Fibroblast of lung (primary cell): ENCODE data around the gene KDM7A. TPM values are rescaled to one million over a fixed set of nuclear protein-coding genes. Genes with fewer than 3 reads are reported as not detected.

Source experiments
- DNase-seq, 2 donors: peaks; one replicate each; pipeline versions ENCODE4 v3.0.0 to v3.0.0-alpha.2; 2010; ENCODE audit warnings: low read depth in 2 of 2
- H2AFZ ChIP-seq: 2 replicates; pipeline ENCODE4 v1.5.1; 2012; ENCODE audit warnings: low read length, control low read depth, inconsistent platforms
- H3K27ac ChIP-seq: 2 replicates; pipeline ENCODE4 v1.5.1; 2011; ENCODE audit warnings: low read length, control low read depth; ENCODE audit not compliant: insufficient read depth
- H3K27me3 ChIP-seq: 2 replicates; pipeline ENCODE4 v1.5.1; 2011; ENCODE audit warnings: mild to moderate bottlenecking, low read length; ENCODE audit not compliant: control insufficient read depth, insufficient read depth
- H3K36me3 ChIP-seq: 2 replicates; pipeline ENCODE4 v1.5.1; 2011; ENCODE audit warnings: low read length; ENCODE audit not compliant: control insufficient read depth, insufficient read depth
- H3K4me1 ChIP-seq: 2 replicates; pipeline ENCODE4 v1.5.1; 2011; ENCODE audit warnings: low read length; ENCODE audit not compliant: control insufficient read depth, insufficient read depth; ENCODE audit errors: extremely low read depth
- H3K4me2 ChIP-seq: 2 replicates; pipeline ENCODE4 v1.5.1; 2011; ENCODE audit warnings: low read length, control low read depth; ENCODE audit not compliant: insufficient read depth; ENCODE audit errors: extremely low read depth
- H3K4me3 ChIP-seq, 4 experiments: fragments of 200-600 bp in 1 of 4; sonication (generic) in 1 of 4; replicated peaks in 1 of 4; 2 replicates each; pipeline ENCODE4 v1.5.1; 2011 to 2016; ENCODE audit warnings: low read length in 4 of 4, low read depth in 3 of 4, mild to moderate bottlenecking in 3 of 4, control low read depth in 2 of 4, inconsistent platforms in 1 of 4, mixed read lengths in 1 of 4; ENCODE audit not compliant: insufficient read depth in 1 of 4; ENCODE audit errors: control extremely low read depth in 1 of 4
- H3K79me2 ChIP-seq: 2 replicates; pipeline ENCODE4 v1.5.1; 2012; ENCODE audit warnings: mild to moderate bottlenecking, low read length, inconsistent platforms; ENCODE audit not compliant: control insufficient read depth, insufficient read depth
- H3K9ac ChIP-seq: 2 replicates; pipeline ENCODE4 v1.5.1; 2011; ENCODE audit warnings: mild to moderate bottlenecking, low read length, control low read depth; ENCODE audit not compliant: insufficient read depth
- H3K9me3 ChIP-seq: 2 replicates; pipeline ENCODE4 v1.5.1; 2012; ENCODE audit warnings: low read depth, low read length; ENCODE audit not compliant: control insufficient read depth, insufficient read depth
- H4K20me1 ChIP-seq: 2 replicates; pipeline ENCODE4 v1.5.1; 2011; ENCODE audit warnings: low read length; ENCODE audit not compliant: control insufficient read depth, insufficient read depth; ENCODE audit errors: extremely low read depth
- EZH2 ChIP-seq: IDR thresholded peaks from 2 replicates; pipeline ENCODE4 v1.5.1; 2012; ENCODE audit warnings: low read length, control low read depth, mild to moderate bottlenecking; ENCODE audit errors: missing control alignments
- polyA plus RNA-seq, 2 donors: library from polyadenylated mRNA; depleted of rRNA in 1 of 2; stranded (reverse) in 1 of 2; unstranded in 1 of 2; fragments of >200 nt; gene quantifications; 2 replicates each; pipeline ENCODE4 v1.2.1, GENCODE V29; 2011 to 2012; ENCODE audit warnings: missing spikeins in 1 of 2
- total RNA-seq: library from RNA; depleted of rRNA; stranded (reverse); fragments of >200 nt; gene quantifications from 2 replicates; pipeline ENCODE4 v1.2.1, GENCODE V29; 2014
- TF ChIP-seq, protein P1 (sequence below), 2 donors: IDR thresholded peaks in 1 of 2; conservative IDR thresholded peaks in 1 of 2; 1 replicate in 1 of 2; 2 replicates in 1 of 2; pipeline ENCODE4 v1.5.1; 2011 to 2012; ENCODE audit warnings: low read length in 2 of 2, control low read depth in 1 of 2, inconsistent platforms in 1 of 2, low read depth in 1 of 2, mild to moderate bottlenecking in 1 of 2

Gene KDM7A
- total and polyA plus RNA-seq, 2 donors (not counting 1 experiment from before 2014, with no cell fraction given) = 1.9 to 4.8 TPM

DNA sequence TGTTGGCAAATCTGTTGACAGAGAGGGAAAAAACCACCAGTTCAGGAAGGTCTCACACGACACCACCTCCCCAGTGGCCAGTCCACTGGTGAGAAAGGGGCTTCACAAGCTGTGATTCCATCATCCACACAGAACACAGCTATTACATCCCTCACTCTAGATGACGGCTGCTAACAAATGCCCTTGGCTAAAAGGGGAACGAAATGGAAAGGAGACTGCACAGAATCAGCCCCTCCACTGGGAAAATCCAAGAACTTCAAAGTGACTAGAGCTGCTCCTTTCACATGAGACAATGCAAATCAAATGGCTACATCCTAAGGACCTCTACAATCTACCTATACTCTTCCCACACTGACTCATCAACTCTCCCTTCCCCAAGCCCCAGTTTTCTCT lies 119.6 kb downstream of the KDM7A start:
- no peaks in the 10 kb centered on the region for H4K20me1 ChIP-seq
- H3K4me1 ChIP-seq = peaks cover 25% of the 10 kb centered on the region
- no peaks in the 10 kb centered on the region for H3K36me3 ChIP-seq
- H3K9me3 ChIP-seq = no peaks in the 10 kb centered on the region
- H3K27me3 ChIP-seq = no peaks in the 10 kb centered on the region
- no peak overlapping the region for H3K27ac ChIP-seq
- H3K9ac ChIP-seq = no peak overlapping the region
- H3K4me3 ChIP-seq = no peak overlapping the region
- no peaks in the 10 kb centered on the region for H3K79me2 ChIP-seq
- H3K4me2 ChIP-seq = no peak overlapping the region
- H2AFZ ChIP-seq = no peak overlapping the region
- no peak for TF ChIP-seq EZH2
- TF ChIP-seq, protein P1, sequence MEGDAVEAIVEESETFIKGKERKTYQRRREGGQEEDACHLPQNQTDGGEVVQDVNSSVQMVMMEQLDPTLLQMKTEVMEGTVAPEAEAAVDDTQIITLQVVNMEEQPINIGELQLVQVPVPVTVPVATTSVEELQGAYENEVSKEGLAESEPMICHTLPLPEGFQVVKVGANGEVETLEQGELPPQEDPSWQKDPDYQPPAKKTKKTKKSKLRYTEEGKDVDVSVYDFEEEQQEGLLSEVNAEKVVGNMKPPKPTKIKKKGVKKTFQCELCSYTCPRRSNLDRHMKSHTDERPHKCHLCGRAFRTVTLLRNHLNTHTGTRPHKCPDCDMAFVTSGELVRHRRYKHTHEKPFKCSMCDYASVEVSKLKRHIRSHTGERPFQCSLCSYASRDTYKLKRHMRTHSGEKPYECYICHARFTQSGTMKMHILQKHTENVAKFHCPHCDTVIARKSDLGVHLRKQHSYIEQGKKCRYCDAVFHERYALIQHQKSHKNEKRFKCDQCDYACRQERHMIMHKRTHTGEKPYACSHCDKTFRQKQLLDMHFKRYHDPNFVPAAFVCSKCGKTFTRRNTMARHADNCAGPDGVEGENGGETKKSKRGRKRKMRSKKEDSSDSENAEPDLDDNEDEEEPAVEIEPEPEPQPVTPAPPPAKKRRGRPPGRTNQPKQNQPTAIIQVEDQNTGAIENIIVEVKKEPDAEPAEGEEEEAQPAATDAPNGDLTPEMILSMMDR (conservative IDR thresholded peaks at IDR 0.05 in 1 of 2, IDR thresholded peaks at IDR 0.05 in 1 of 2; ENCODE audit: low read depth in 1 of 2, low read length in 2 of 2) = no peak
- no peak for DNase-seq

DNA sequence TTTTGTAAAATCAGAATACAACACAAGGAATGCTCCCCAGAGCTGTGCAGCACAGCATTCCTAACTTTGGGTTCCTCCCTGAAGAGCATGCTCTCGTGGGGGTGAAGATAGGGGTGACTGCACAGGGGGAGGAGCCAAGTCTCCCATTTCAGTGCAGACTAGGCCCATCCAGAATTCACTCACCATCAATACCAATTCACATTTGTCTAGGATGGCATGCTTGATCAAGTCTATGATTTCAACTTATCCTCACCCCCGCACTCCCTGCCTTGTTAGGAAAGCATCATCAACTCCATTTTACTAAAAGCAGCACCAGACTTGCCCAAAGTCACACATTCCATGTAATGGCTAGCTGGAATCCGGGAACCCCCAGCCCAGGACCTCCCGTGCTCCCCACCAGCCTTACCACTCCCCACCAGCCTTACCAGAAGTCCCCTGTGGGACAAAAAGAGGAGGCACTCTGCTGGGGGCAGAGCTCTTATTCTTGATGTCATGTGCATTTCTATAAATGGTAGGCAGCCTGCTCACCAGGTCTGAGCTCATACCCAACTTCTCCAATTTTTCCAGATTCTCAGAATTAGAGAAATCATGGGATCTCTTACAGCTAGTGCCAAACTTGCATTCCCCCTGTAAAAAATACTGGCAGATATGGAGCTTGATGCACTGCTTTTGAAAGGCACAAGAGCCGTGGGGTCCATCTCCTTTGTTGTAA lies 120.2 kb downstream of the KDM7A start:
- Histone ChIP-seq H2AFZ (no peak overlapping the region), H3K27ac (no peak overlapping the region), H3K79me2 (no peaks in the 10 kb centered on the region), H4K20me1 (no peaks in the 10 kb centered on the region), H3K9ac (no peak overlapping the region), H3K9me3 (no peaks in the 10 kb centered on the region), H3K4me3 (no peak overlapping the region), H3K4me2 (no peak overlapping the region), H3K4me1 (peaks cover 24% of the 10 kb centered on the region), H3K36me3 (no peaks in the 10 kb centered on the region), H3K27me3 (no peaks in the 10 kb centered on the region)
- TF ChIP-seq, protein P1 (conservative IDR thresholded peaks at IDR 0.05 in 1 of 2, IDR thresholded peaks at IDR 0.05 in 1 of 2; ENCODE audit: low read depth in 1 of 2, low read length in 2 of 2) = no peak
- no peak for TF ChIP-seq EZH2
- DNase-seq = no peak

DNA sequence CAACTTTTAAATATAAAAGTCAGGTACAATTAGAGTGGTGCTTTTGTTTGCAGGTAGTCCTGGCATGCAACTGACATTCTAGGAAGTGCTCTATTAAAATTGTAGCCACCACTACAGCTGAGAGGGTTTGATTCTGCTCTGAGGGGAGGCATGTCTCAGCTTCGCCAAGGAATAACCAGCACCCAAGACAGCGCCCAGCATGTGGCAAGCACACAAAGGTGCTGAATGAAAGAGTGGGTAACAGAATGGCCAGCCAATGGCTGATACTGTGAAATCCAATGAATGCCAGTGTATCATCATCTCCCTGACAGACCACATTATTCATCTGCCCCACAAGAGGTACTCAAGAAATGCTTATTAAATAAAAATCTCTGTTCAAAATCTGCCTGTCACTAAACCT lies 121.0 kb downstream of the KDM7A start:
- no peak overlapping the region for H2AFZ ChIP-seq
- H3K9me3 ChIP-seq = no peaks in the 10 kb centered on the region
- H3K4me2 ChIP-seq = no peak overlapping the region
- no peak overlapping the region for H3K27ac ChIP-seq
- no peak overlapping the region for H3K9ac ChIP-seq
- no peaks in the 10 kb centered on the region for H3K79me2 ChIP-seq
- no peaks in the 10 kb centered on the region for H3K36me3 ChIP-seq
- peaks cover 18% of the 10 kb centered on the region for H3K4me1 ChIP-seq
- no peak overlapping the region for H3K4me3 ChIP-seq
- DNase-seq = no peak
- H4K20me1 ChIP-seq = no peaks in the 10 kb centered on the region
- no peaks in the 10 kb centered on the region for H3K27me3 ChIP-seq
- TF ChIP-seq, protein P1 (conservative IDR thresholded peaks at IDR 0.05 in 1 of 2, IDR thresholded peaks at IDR 0.05 in 1 of 2; ENCODE audit: low read depth in 1 of 2, low read length in 2 of 2) = no peak
- no peak for TF ChIP-seq EZH2
